BLaER1 (cell line): ENCODE results near the gene AKAP8.

ENCODE experiments used
- H3K27ac ChIP-seq: shearing (Covaris generic); formaldehyde crosslinking; 2 replicates; pipeline ENCODE4 v1.8.1; 2022
- H3K27me3 ChIP-seq: shearing (Covaris generic); formaldehyde crosslinking; 2 replicates; pipeline ENCODE4 v1.8.1; 2022
- H3K36me3 ChIP-seq: shearing (Covaris generic); formaldehyde crosslinking; 2 replicates; pipeline ENCODE4 v1.8.1; 2022
- H3K4me1 ChIP-seq: shearing (Covaris generic); formaldehyde crosslinking; 2 replicates; pipeline ENCODE4 v1.8.1; 2022
- H3K4me2 ChIP-seq: shearing (Covaris generic); formaldehyde crosslinking; 2 replicates; pipeline ENCODE4 v1.8.1; 2022
- H3K4me3 ChIP-seq: shearing (Covaris generic); formaldehyde crosslinking; 2 replicates; pipeline ENCODE4 v1.8.1; 2022
- H3K9ac ChIP-seq: shearing (Covaris generic); formaldehyde crosslinking; 2 replicates; pipeline ENCODE4 v1.8.1; 2022
- H3K9me3 ChIP-seq: shearing (Covaris generic); formaldehyde crosslinking; 2 replicates; pipeline ENCODE4 v1.8.1; 2022
- H4K20me1 ChIP-seq: shearing (Covaris generic); formaldehyde crosslinking; 2 replicates; pipeline ENCODE4 v1.8.1; 2022
- Cebpa-rat ChIP-seq: shearing (Covaris generic); IDR thresholded peaks from 2 replicates; pipeline ENCODE4 v1.8.1; 2022

AKAP8 gene

DNA sequence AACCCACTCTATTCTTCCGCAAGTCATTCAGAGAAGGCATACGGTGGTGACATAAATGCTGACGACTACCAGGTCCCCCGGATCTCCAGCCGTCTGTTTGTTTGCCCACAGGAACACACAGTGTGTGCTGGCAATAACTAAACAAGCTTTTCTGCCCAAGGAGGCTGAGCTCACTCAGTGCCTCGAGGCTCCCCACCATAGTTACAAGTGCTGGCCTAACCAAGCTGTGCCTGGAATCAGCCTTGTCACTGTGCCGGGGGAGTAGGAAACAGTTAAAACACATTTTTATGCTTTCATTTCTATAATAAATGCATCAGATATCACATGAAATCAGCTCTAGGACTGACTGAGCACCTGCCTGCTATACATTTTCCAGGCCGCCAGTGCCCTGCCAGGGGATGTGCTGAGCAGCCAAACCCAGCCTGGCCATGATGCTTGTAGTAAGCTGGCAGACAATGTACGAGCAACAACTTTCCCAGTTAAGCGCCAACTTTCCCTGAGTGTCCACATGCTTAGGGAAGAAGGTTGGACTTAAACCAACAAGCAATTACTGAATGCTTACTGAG, 75.4 kb downstream of the AKAP8 start:
- H3K27ac ChIP-seq = no peak overlapping the region
- peaks cover 43% of the 10 kb centered on the region for H3K9me3 ChIP-seq
- no peak overlapping the region for H3K9ac ChIP-seq
- H3K4me1 ChIP-seq = peaks cover 61% of the 10 kb centered on the region
- 0 out of 2 replicates have a peak overlapping the region, but pooled peaks have one; percentile 69 for H3K4me2 ChIP-seq
- H4K20me1 ChIP-seq = peaks cover 100% of the 10 kb centered on the region
- no peaks in the 10 kb centered on the region for H3K27me3 ChIP-seq
- no peak overlapping the region for H3K4me3 ChIP-seq
- TF ChIP-seq Cebpa-rat = no peak
- peaks cover 47% of the 10 kb centered on the region for H3K36me3 ChIP-seq
